Iris pigment epithelial cell (primary cell): ENCODE measurements around the gene KRTAP10-8.
A peak's percentile ranks its signal among the peaks of the same experiment; 100 is the strongest.
"Not testable (repeated sequence)": the region's sequence is repeated elsewhere in the genome, so short reads cannot be mapped to it uniquely, and the experiment has no call there.

Experiments used
- DNase-seq: peaks from one replicate; pipeline ENCODE4 v3.0.0-alpha.2; 2011; ENCODE audit warnings: low read depth

Gene KRTAP10-8

GRCh38 chr21:44579056-44579832, 32.6 kb upstream of the KRTAP10-8 start:
- DNase-seq: no peak

DNA sequence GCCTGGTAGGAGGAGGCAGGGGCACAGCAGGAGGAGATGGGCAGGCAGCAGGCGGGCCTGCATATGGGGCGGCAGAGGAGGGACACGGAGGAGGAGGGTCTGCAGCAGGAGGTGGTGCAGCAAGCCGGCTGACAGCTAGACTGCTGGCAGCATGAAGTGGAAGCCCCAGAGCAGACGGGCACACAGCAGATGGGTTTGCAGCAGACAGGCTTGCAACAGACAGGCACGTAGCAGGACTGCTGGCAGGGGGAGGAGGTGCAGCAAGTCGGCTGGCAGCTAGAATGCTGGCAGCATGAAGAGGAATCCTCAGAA, 32.1 kb upstream of the KRTAP10-8 start:
- no peak for DNase-seq

DNA sequence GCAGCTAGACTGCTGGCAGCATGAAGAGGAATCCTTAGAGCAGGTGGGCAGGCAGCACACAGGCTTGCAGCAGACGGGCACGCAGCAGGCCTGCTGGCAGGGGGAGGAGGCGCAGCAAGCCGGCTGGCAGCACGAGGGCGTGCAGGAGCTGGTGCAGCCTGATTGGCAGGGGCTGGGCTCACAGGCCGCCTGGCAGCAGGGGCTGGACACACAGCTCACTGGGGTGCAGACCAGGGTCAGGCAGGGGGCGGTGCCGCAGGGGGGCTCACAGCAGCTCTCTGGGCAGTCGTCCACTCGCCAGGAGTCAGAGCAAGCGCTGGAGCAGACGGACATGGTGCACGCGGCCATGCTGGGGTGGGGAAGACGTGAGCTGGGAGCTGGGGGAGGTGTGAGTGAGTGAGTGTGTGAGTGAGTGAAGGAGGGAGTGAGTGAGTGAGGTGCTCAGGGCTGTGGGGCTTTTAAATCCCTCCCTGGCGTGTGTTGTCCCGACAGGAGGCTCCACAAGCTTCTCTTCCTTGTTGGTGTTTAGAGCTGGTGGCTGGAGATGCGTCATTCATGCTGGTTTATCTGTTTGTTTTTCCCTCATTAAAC, 31.6 kb upstream of the KRTAP10-8 start, which contains the start of gene KRTAP10-5:
Gene KRTAP10-5, minus strand, starts transcription at position 374 of the 591 bp plus-strand sequence. Its CDS starts 26 bp downstream, at position 348.
- not testable (repeated sequence) for DNase-seq

- no peak for DNase-seq
Measured at GRCh38 chr21:44581158-44581557, 30.7 kb upstream of the KRTAP10-8 start.

- no peak for DNase-seq
Measured at GRCh38 chr21:44582055-44582454, 29.8 kb upstream of the KRTAP10-8 start.

- no peak for DNase-seq
Measured at GRCh38 chr21:44583089-44583799, 28.6 kb upstream of the KRTAP10-8 start.

DNA sequence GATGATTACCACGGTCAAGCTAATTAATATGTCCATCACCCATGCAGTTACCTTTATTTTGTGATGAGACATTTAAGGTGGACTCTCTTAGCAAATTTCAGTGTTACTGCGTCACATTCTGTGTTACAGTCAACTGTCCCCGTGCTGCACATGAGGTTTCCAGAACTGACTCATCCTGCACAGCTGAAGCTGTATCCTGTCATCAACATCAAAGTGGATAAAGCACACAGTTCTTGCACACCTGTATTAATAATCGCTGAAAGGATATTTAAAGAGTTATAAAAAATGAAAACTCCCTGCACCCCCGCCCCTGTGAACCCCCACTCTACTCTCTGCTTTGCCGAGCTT, 28.1 kb upstream of the KRTAP10-8 start:
- DNase-seq: no peak

GRCh38 chr21:44585892-44586291, 26.0 kb upstream of the KRTAP10-8 start:
- no peak for DNase-seq

GRCh38 chr21:44589094-44589493, 22.8 kb upstream of the KRTAP10-8 start:
- no peak for DNase-seq

DNA sequence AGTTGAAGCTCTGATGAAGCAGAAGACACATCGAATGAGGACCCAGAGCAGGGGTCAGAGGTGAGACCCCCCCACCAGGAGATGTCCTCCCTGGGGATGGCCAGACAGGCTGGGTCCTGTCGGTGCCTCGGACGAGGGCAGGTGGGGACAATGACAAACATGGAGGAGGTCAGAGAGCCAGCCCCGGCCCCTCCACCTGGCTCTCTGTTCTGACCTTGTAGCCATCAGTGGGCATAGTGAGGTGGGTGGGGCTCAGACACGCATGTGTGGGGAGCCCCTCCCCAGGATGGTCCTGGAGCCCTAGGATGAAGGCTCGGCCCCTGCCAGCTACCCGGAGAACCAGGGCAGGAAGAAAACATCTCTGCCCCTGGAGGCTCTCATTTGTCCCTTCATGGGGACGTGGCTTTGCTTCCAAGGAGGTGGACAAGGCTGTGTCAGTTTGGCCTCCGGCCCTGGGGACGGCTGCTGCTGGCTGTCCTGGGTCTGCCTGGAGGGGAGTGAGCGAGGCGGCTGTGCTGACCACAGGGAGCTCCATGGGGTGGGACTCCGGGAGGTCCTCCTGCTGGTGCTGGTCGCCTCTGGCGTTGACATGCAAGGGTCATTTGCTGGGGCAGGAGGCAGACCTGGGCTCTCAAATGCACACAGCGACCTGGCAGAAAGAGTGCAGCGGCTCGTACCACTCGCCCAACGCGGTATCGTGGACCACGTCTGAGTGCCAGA, 22.1 kb upstream of the KRTAP10-8 start:
- no peak for DNase-seq

DNA sequence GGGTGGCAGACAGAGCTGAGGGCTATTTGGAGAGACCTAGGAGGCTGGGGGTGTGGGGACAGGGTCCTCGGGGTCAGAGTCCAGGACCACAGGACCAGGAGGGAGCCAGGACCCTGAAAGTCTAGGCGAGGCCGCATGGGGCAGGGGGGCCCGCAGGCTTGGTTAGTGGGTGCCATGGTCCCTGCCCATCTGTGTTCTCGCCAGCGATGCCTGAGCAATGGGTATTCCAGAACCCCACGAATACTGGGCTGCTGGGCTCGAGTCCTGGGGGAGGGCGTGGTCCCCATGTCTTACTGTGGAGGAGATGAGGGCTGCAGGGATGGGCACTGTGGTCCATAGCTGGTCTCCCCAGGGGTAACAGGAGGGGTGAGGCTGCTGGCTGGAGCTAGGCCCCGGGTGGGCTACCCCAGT, 21.6 kb upstream of the KRTAP10-8 start:
- DNase-seq: no peak

DNA sequence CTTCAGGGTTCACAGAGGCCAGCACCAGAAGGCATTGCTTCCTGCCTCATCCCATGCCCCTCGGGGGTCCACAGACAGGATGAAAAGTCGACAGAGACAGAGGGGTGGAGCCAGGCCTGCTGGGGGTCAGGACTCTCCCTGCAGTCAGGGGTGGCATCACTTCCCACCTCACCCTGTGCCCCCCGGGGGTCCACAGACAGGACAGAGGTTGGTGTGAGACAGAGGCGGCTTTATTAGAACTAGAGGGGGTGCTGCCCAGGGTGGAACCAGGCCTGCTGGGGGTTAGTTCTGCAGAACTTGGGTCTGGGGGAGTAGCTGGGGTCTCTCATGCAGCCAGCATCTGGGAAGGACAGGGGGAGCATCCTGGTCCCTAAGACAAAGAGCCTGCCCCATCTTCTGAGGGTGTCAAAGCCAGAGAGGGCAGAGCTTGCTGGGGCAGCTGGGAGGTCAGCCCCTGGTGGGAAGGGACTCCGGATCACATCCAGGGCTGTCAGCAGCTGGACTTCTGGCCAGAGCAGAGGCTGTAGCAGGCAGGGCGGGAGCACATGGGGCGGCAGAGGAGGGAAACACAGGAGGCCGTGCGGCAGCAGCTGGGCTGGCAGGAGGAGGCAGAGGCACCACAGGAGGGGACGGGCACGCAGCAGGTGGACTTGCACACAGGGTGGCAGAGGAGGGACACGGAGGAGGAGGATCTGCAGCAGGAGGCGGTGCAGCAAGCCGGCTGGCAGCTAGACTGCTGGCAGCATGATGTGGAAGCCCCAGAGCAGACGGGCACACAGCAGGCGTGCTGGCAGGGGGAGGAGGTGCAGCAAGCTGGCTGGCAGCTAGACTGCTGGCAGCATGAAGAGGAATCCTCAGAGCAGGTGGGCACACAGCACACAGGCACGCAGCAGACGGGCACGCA, 20.7 kb upstream of the KRTAP10-8 start:
- DNase-seq: not testable (repeated sequence)

DNA sequence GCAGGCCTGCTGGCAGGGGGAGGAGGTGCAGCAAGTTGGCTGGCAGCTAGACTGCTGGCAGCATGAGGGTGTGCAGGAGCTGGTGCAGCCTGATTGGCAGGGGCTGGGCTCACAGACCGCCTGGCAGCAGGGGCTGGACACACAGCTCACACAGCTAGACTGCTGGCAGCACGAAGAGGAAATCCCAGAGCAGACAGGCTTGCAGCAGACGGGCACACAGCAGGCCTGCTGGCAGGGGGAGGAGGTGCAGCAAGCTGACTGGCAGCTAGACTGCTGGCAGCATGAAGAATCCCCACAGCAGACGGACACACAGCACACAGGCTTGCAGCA, 20.1 kb upstream of the KRTAP10-8 start:
- not testable (repeated sequence) for DNase-seq

DNA sequence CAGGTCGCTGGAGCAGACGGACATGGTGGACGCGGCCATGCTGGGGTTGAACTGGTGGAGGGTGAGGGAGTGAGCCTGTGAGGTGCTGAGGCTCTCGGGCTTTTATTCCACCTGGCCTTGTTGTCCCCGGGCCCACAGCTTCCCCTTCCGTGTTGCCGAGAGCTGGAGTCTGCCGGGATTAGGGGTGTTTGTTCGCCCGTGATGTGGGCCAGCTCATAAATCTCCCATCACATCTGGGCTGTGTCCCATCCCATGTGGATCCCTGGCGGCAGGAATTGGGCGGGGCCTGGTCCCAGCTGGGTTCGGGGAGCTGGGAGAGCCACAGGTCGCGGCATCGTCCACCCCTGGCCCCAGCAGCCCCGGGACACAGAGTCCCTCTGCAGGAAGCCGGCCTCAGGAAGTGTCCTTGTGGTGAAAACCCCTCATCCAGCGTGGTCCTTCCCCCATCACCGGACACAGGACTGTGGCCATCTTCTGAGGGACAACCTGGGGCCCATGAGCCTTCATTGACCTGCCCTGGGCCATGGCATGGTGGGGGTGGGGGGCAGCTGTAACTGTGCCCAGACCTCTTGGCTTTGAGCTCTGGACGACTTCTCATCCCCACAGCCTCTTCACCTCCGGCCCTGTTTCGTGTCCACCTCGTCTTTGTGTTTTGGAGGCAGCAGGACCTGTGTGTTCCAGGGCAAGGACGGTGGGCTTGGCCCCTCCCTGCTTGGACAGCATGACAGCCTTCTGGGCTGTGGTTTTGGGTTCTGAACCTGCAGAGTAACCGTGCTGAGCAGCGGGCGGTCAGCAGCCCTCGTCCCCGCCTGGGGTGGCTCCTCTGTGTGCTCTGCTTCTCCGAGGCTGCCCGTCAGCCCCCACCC, 19.2 kb upstream of the KRTAP10-8 start, which contains the start of gene KRTAP10-6:
Gene KRTAP10-6, minus strand, starts transcription at position 60 of the 866 bp plus-strand sequence. Its CDS starts 21 bp downstream, at position 39.
- DNase-seq: no peak

DNA sequence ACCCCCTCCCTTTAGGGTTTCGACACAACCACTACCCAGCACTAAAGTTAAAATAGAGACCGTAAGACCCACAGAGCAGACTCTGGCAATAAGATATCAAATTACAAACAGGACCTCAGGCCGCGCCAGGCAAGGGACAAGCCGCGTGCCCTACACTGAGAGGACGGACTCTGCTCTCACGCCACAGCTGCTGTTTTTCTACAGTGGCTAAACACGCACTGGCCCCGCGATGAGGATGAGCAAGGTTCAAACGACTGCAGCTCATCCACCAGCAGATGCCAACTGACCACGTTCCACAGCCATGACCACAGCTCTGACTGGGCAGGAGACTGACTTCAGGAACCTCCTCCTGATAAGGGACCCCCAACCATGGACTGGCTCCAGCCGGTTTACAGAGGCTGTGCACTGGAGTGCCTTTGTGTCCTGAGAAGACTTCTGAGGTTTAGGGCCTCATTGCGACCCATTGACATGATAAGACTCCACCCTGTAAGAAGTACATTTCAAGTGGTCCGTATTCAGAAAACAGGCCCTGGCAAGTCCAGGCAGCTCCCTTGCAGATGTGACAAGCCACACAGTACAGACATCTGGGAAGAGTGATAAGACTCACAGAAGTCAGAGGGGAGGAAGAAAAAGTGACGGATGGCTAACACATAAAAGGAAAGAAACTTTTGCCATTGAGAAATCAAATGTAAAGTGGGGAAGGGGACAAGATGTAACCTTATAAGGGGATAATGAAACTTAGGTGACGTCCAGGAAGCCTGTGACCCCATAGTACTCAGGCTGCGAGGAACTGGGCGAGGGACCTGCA, 18.1 kb upstream of the KRTAP10-8 start:
- DNase-seq: no peak

- DNase-seq: no peak
Measured at GRCh38 chr21:44594406-44594916, 17.4 kb upstream of the KRTAP10-8 start.

DNA sequence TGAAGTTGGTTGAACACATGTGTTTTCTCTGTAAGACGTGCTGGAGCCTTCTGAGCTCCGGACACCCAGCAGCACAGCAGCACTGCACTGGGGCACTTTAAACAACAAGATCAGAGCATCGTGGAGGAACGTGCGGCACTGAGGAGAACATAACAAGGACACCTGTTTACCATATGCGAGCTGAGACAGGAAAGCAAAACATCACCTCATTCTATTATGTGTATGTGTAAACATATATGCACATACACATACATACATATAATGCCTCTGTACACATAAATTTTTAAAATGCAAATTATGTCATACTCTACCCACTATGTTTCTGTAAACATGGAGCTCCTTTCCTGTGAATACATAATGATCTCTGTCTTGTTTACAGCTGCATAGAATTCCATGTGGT, 16.4 kb upstream of the KRTAP10-8 start:
- no peak for DNase-seq

DNA sequence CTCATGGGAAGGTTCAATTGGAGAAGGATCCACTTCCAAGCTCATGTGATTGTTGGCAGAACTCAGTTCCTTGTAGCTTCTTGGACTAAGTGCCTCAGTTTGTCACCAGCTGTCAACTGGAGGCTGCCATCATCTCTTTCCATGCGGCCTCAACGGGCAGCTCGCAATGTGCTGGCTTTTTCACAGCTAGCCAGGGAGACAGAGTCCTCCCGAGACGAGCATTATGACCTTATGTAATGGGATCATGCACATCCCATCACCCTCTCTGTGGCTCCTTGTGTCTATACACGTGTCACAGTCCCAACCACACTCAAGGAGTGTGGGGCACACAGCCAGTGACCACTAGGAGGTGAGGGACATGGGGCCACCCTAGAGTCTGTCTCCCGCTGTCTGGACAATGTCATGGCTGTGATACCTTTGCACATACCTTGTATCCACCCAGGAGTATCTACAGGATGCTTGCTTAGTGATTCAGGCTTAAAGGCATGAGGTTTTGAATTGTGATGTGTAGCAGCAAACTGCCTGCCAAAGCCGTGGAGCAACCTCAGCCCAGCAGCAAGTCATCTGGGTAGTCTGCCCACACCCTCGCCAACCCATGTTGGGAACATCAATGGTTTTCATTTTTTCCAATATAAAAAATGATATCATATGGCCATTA, 15.7 kb upstream of the KRTAP10-8 start:
- peak; percentile 1 for DNase-seq

DNA sequence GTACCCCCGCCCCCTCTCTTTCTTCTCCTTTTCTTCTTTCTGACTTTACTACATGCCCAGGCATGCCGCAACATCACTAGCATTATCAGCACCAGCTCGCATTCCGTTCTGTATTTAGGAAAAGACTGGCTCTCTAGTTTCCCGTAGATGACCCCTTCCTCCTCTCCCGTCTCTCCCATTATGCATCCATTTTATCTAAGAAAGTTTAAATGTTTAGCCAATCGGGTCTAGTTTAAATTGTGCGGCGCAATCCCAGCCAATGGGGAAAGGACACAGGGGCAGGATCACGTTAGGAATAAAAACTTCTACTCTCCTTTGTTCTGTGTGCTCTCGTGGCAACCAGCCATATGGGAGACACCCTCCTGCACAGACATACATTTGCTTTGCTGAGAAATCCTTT, 13.8 kb upstream of the KRTAP10-8 start:
- DNase-seq: no peak
